GM23338 (cell line): Measurements from ENCODE around the gene SLC2A8. TPM values are rescaled to one million over a fixed set of nuclear protein-coding genes. Genes with fewer than 3 reads are reported as not detected.

ENCODE experiments used
- ATAC-seq: fragments of 200-7000 bp; cut with Tn5 transposase; 3 replicates; pipeline ENCODE4 v1.9.1; 2020
- DNase-seq: peaks from one replicate; pipeline ENCODE4 v3.0.0-alpha.2; 2015; ENCODE audit warnings: low spot score
- H2AFZ ChIP-seq: fragments of 200-600 bp; sonication (generic); 2 replicates; pipeline ENCODE4 v1.8.0; 2016; ENCODE audit warnings: antibody characterized with exemption, mild to moderate bottlenecking, moderate library complexity
- H3F3A ChIP-seq: fragments of 200-600 bp; sonication (generic); replicated peaks from 2 replicates; pipeline ENCODE4 v1.8.0; 2017; ENCODE audit warnings: antibody characterized with exemption, mixed run types, low read depth
- H3K27ac ChIP-seq: fragments of 200-600 bp; sonication (generic); 2 replicates; pipeline ENCODE4 v1.6.1; 2016; ENCODE audit warnings: low read depth
- H3K27me3 ChIP-seq: fragments of 200-600 bp; sonication (generic); 2 replicates; pipeline ENCODE4 v1.8.0; 2016; ENCODE audit warnings: mild to moderate bottlenecking, mixed run types, moderate library complexity; ENCODE audit not compliant: insufficient read depth
- H3K36me3 ChIP-seq: fragments of 200-600 bp; sonication (generic); 2 replicates; pipeline ENCODE4 v1.8.0; 2016; ENCODE audit warnings: mild to moderate bottlenecking; ENCODE audit not compliant: insufficient read depth
- H3K4me1 ChIP-seq: fragments of 200-600 bp; sonication (generic); 2 replicates; pipeline ENCODE4 v1.8.0; 2016; ENCODE audit warnings: mild to moderate bottlenecking, moderate library complexity; ENCODE audit not compliant: insufficient read depth
- H3K4me2 ChIP-seq: fragments of 200-600 bp; sonication (generic); 2 replicates; pipeline ENCODE4 v1.7.1; 2017; ENCODE audit warnings: mixed run types
- H3K4me3 ChIP-seq: fragments of 200-600 bp; sonication (generic); 2 replicates; pipeline ENCODE4 v1.6.1; 2016; ENCODE audit warnings: mixed run types
- H3K79me2 ChIP-seq: fragments of 200-600 bp; sonication (generic); replicated peaks from 2 replicates; pipeline ENCODE4 v1.8.0; 2017; ENCODE audit warnings: mild to moderate bottlenecking; ENCODE audit not compliant: insufficient read depth
- H3K9me2 ChIP-seq: fragments of 200-600 bp; sonication (generic); 2 replicates; pipeline ENCODE4 v1.8.0; 2017; ENCODE audit not compliant: insufficient read depth
- H4K20me1 ChIP-seq: fragments of 200-600 bp; sonication (generic); replicated peaks from 2 replicates; pipeline ENCODE4 v1.8.0; 2017; ENCODE audit warnings: mild to moderate bottlenecking; ENCODE audit not compliant: insufficient read depth
- H3K27ac Mint-ChIP-seq: 2 replicates; pipeline ENCODE4 v1.8.0; 2020; ENCODE audit warnings: inconsistent platforms, mild to moderate bottlenecking, moderate library complexity, mixed read lengths
- H3K27me3 Mint-ChIP-seq: 3 replicates; pipeline ENCODE4 v1.8.0; 2022; ENCODE audit warnings: low read depth, mild to moderate bottlenecking, moderate library complexity, mixed read lengths, inconsistent platforms; ENCODE audit not compliant: insufficient read depth, poor library complexity
- H3K36me3 Mint-ChIP-seq: 3 replicates; pipeline ENCODE4 v1.8.0; 2021; ENCODE audit warnings: low read depth, mild to moderate bottlenecking, inconsistent platforms, moderate library complexity, mixed read lengths
- H3K4me1 Mint-ChIP-seq: 3 replicates; pipeline ENCODE4 v1.8.0; 2020; ENCODE audit warnings: mild to moderate bottlenecking, inconsistent platforms, mixed read lengths
- H3K4me3 Mint-ChIP-seq: 3 replicates; pipeline ENCODE4 v1.8.0; 2021; ENCODE audit warnings: moderate library complexity, mild to moderate bottlenecking, inconsistent platforms, mixed read lengths
- H3K9me3 Mint-ChIP-seq: 3 replicates; pipeline ENCODE4 v1.8.0; 2020; ENCODE audit warnings: moderate library complexity, mild to moderate bottlenecking, inconsistent platforms, mixed read lengths
- CTCF ChIP-seq, 2 experiments: fragments of 200-600 bp in 1 of 2; sonication (generic) in 1 of 2; conservative IDR thresholded peaks; 2 replicates each; pipeline versions ENCODE4 v1.5.1 to v1.6.1; 2016 to 2017; ENCODE audit warnings: antibody characterized with exemption in 2 of 2, low read depth in 2 of 2, mild to moderate bottlenecking in 2 of 2, moderate library complexity in 1 of 2
- REST ChIP-seq: IDR thresholded peaks from one replicate; pipeline ENCODE4 v1.6.1; 2018; ENCODE audit warnings: antibody characterized with exemption; ENCODE audit not compliant: unreplicated experiment
- ZNF114 ChIP-seq: fragments of 250-450 bp; sonication (Bioruptor Pico); IDR thresholded peaks from 2 replicates; pipeline ENCODE4 v1.5.0; 2020; ENCODE audit warnings: mild to moderate bottlenecking, moderate library complexity
- ZNF462 ChIP-seq: fragments of 250-450 bp; sonication (Bioruptor Pico); IDR thresholded peaks from 2 replicates; pipeline ENCODE4 v1.5.0; 2020; ENCODE audit warnings: mild to moderate bottlenecking, moderate library complexity
- polyA plus RNA-seq: library from polyadenylated mRNA; unstranded; fragments of >200 nt; fragmentation: Nextera tagmentation; extraction: Ambion mirVana; gene quantifications from 2 replicates; pipeline ENCODE4 v1.2.1, GENCODE V29; 2016
- total RNA-seq: library from RNA; depleted of rRNA; stranded (reverse); fragments of >200 nt; shearing (Covaris generic); gene quantifications from 2 replicates; pipeline ENCODE4 v1.2.3, GENCODE V29; 2014

Gene SLC2A8
- total and polyA plus RNA-seq, 2 experiments from 2014 or later = 16.3 to 34.1 TPM

GRCh38 chr9:127396808-127397645 lies at the start of gene SLC2A8 (continued):
- TF ChIP-seq ZNF462 = no peak

- Histone ChIP-seq H3K4me1 (no peaks in the 10 kb centered on the region), H3K4me3 (no peak overlapping the region), H4K20me1 (no peaks in the 10 kb centered on the region), H2AFZ (no peak overlapping the region), H3K36me3 (no peaks in the 10 kb centered on the region), H3K27me3 (no peaks in the 10 kb centered on the region), H3K79me2 (no peaks in the 10 kb centered on the region), H3K27ac (no peak overlapping the region), H3K4me2 (no peak overlapping the region), H3F3A (no peaks in the 10 kb centered on the region), H3K9me2 (no peaks in the 10 kb centered on the region)
- TF ChIP-seq ZNF114 (CRISPR knock-in tag) (no peak), CTCF (conservative IDR thresholded peaks at IDR 0.05; ENCODE audit: low read depth in 2 of 2) (peak; percentile 33 to 59), REST (no peak)
- H3K9me3 Mint-ChIP-seq = no peaks in the 10 kb centered on the region
- H3K27ac Mint-ChIP-seq = no peak overlapping the region
- DNase-seq (peak; percentile 47), ATAC-seq (peak; percentile 81)
- peaks cover 19% of the 10 kb centered on the region for H3K4me1 Mint-ChIP-seq
- no peak overlapping the region for H3K4me3 Mint-ChIP-seq
- no peaks in the 10 kb centered on the region for H3K36me3 Mint-ChIP-seq
- H3K27me3 Mint-ChIP-seq = no peaks in the 10 kb centered on the region
Observed at GRCh38 chr9:127347831-127348776, 48.9 kb upstream of the SLC2A8 start.
